ENCODE measurements around the gene CLIC1.
A peak's percentile ranks its signal among the peaks of the same experiment; 100 is the strongest.

Gene CLIC1

DNA sequence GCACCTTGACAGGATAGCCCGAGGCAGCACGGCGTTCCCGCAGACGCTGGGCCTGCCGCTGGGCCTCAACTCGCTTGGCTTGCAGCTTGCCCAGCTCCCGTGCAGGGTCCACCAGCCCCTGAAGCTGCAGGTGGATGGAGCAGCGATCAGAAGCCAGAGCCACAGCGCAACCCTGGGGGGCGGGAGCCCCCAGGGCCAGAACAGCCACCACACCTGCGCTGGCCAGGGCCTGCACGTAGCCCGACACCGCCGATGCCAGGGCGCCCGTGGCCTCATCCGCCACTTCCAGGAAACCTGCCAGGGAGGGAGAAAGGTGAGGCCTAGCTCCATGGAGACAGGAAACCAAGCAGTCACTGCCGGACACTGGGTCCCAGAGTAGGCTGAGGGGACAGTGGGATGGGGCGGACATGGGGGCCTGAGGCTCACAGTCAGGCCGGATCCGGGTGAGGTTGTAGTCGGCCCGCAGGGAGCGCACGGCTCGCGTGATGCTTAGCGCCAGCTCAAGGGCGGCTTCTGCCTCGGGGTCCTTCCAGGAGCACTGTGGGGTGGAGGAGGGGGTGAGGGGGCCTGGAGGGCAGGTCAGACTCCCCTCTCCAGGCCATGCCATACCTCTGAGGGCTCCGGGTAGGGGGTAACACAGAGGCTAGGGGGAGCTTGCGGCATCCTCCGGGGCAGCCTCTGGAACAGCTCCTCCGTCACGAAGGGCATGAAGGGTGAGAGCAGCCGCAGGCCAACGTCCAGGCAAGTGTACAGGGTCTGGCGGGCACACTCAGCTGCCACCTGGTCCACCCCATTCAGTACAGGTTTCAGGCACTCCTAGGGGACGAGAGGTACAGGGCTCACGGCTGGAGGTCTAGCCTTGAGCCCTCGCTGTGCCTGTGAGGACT lies 42.9 kb upstream of the CLIC1 start:
- Histone ChIP-seq H3K27ac (no peak overlapping the region), H3K4me3 (no peak overlapping the region), H3K9ac (no peak overlapping the region), H3K9me3 (replicated peaks in 1 of 11) (no peaks in the 10 kb centered on the region), H3K4me1 (peaks cover 34 to 48% (median 42%) of the 10 kb centered on the region in 10 experiments), H3K27me3 (no peaks in the 10 kb centered on the region), H3K36me3 (peaks cover 62 to 69% (median 67%) of the 10 kb centered on the region in 11 experiments), H3K4me2 (no peak overlapping the region), H4K20me1 (peaks cover 0 to 60% (median 16%) of the 10 kb centered on the region in 11 experiments; a peak in 10 of 22 replicates)
- TF ChIP-seq Cebpa-rat (IDR thresholded peaks at IDR 0.05) = no peak

DNA sequence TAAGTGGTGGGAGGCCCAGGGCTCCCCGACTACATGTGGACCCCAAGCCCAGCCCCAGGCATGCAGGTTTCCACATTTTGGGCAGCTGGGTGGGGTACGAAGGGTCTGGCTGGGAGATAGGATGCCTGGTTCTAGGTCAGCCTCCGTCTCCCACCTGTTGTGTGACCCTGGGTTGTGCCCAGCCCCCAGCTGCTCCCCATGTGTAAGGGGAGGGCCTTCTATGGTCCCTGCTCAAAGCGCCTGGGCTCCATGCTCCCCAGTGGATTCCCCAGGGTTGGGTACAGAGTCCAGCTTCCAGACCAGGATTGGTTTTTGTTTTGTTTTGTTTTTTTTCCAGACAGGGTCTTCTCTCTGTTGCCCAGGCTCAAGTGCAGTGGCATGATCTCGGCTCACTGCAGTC lies 41.9 kb upstream of the CLIC1 start:
- H3K4me1 ChIP-seq = peaks cover 34 to 52% (median 46%) of the 10 kb centered on the region in 10 experiments
- peaks cover 0 to 59% (median 15%) of the 10 kb centered on the region in 11 experiments; a peak in 10 of 22 replicates for H4K20me1 ChIP-seq
- H3K4me2 ChIP-seq = peak overlapping the region in 9 of 11 experiments; percentile 57 to 90 (median 66); a peak in 13 of 22 replicates
- peak overlapping the region in 1 of 11 experiments; percentile 2; a peak in 1 of 22 replicates for H3K9ac ChIP-seq
- H3K9me3 ChIP-seq (replicated peaks in 1 of 11) = no peaks in the 10 kb centered on the region
- no peaks in the 10 kb centered on the region for H3K27me3 ChIP-seq
- H3K27ac ChIP-seq = peak overlapping the region in 6 of 11 experiments; percentile 30 to 66 (median 56); a peak in 9 of 22 replicates
- TF ChIP-seq Cebpa-rat (IDR thresholded peaks at IDR 0.05) = no peak
- H3K4me3 ChIP-seq = no peak overlapping the region
- peaks cover 53 to 59% (median 57%) of the 10 kb centered on the region in 11 experiments for H3K36me3 ChIP-seq

DNA sequence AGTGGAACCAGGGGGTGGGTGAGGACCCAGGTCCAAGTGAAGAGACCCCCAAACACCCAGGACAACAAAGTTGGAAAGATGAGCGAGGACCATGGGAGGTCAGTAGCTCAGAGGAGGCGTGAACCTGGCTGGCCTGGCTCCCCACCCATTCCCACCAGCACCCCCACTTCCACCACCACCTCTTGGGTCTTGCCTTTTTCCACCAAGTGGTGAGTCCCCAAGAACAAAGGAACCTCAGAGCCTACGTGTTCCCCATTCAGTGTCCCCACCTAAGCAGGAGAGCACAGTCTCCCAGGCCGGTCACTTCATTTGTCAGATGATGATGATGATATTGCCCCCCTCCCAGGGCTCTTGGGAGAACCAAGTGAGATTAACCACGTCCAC lies 41.3 kb upstream of the CLIC1 start:
- Histone ChIP-seq H3K4me2 (peak overlapping the region; percentile 51 to 90 (median 66)), H3K9me3 (replicated peaks in 1 of 11) (no peaks in the 10 kb centered on the region), H3K9ac (peak overlapping the region in 7 of 11 experiments; percentile 2 to 53 (median 38); a peak in 8 of 22 replicates), H4K20me1 (peaks cover 0 to 54% (median 15%) of the 10 kb centered on the region in 11 experiments; a peak in 10 of 22 replicates), H3K4me1 (peaks cover 37 to 57% (median 51%) of the 10 kb centered on the region in 10 experiments), H3K36me3 (peaks cover 48 to 53% (median 51%) of the 10 kb centered on the region in 11 experiments), H3K27me3 (no peaks in the 10 kb centered on the region), H3K4me3 (no peak overlapping the region), H3K27ac (peak overlapping the region in 9 of 11 experiments; percentile 24 to 66 (median 53); a peak in 17 of 22 replicates)
- TF ChIP-seq Cebpa-rat (IDR thresholded peaks at IDR 0.05) = no peak

DNA sequence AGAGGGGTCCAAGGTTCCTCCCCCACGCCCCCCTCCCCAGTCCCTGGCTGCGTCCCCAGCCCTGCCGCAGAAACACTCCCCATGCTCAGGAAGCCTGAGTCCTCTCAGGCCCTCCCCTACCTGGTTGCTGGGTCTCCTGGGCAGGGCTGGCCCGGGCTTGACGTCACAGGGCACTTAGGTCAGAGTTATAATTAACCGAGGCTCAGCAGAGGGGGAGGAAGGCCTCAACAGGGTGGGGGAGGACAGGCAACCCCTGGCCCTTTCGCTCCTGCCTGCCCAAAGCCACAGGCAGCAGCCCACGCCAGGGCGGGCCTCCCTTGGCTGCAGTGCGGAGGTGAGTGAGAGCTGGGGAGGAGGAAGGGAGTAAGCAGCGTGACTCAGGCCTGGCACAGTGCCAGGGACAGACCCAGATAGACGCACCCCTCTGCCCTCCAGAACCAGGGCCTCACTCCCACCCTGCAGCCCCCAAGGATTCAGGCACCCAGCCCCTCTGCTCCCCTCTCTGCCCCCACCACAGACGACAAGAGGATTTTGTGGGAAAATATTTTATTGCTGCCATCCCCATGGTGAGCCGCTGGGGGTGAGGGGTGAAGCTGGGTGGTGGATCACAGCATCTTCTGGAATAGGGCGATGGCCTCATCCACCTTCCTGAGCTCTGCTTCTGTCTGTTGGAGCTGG lies 40.8 kb upstream of the CLIC1 start, which contains the start of gene VWA7:
VWA7 (minus strand) TSS at position 340 of the 678 bp plus-strand sequence. CDS start 549 bp downstream, outside the sequence.
- H3K27ac ChIP-seq = peak within 1 kb of the TSS in 10 of 11 experiments; percentile 18 to 66 (median 49); a peak in 20 of 22 replicates
- H3K9me3 ChIP-seq (replicated peaks in 1 of 11) = no peaks in the 10 kb centered on the region
- TF ChIP-seq Cebpa-rat (IDR thresholded peaks at IDR 0.05) = no peak
- no peaks in the 10 kb centered on the region for H3K27me3 ChIP-seq
- peaks cover 42 to 48% (median 46%) of the 10 kb centered on the region in 11 experiments for H3K36me3 ChIP-seq
- H3K9ac ChIP-seq = peak within 1 kb of the TSS in 10 of 11 experiments; percentile 2 to 55 (median 38); a peak in 17 of 22 replicates
- peak within 1 kb of the TSS in 2 of 10 experiments; percentile 16 to 36; a peak in 1 of 20 replicates for H3K4me3 ChIP-seq
- peaks cover 42 to 63% (median 57%) of the 10 kb centered on the region in 10 experiments for H3K4me1 ChIP-seq
- H4K20me1 ChIP-seq = peaks cover 0 to 48% (median 12%) of the 10 kb centered on the region in 11 experiments; a peak in 10 of 22 replicates
- peak within 1 kb of the TSS; percentile 51 to 90 (median 66) for H3K4me2 ChIP-seq

DNA sequence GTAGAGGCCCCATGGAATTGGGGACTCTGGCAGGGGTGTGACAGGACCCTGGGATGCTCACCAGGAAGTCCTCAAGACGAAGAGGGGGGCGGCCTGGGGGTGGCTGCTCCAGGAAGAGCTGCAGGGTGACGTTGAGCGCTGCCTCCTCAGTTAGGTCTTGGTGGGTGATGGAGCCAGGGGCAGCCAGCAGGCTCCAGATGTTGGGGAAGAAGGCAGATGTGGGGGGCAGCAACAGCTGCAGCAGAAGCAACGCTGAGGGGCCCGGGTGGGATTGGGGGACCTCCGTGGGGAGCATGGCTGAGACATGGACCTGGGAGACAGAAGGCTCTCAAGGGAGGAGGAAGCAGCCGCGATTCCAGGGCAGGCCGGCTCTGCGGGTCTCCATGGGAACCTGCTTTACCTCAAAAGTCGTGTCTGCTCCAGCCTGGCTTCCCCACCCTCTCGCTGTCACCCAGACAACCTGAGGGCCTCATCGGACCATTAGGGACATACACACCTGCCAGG lies 40.2 kb upstream of the CLIC1 start:
- Histone ChIP-seq H3K4me2 (peak overlapping the region; percentile 51 to 90 (median 66)), H3K9ac (peak overlapping the region in 8 of 11 experiments; percentile 2 to 55 (median 42); a peak in 11 of 22 replicates)

DNA sequence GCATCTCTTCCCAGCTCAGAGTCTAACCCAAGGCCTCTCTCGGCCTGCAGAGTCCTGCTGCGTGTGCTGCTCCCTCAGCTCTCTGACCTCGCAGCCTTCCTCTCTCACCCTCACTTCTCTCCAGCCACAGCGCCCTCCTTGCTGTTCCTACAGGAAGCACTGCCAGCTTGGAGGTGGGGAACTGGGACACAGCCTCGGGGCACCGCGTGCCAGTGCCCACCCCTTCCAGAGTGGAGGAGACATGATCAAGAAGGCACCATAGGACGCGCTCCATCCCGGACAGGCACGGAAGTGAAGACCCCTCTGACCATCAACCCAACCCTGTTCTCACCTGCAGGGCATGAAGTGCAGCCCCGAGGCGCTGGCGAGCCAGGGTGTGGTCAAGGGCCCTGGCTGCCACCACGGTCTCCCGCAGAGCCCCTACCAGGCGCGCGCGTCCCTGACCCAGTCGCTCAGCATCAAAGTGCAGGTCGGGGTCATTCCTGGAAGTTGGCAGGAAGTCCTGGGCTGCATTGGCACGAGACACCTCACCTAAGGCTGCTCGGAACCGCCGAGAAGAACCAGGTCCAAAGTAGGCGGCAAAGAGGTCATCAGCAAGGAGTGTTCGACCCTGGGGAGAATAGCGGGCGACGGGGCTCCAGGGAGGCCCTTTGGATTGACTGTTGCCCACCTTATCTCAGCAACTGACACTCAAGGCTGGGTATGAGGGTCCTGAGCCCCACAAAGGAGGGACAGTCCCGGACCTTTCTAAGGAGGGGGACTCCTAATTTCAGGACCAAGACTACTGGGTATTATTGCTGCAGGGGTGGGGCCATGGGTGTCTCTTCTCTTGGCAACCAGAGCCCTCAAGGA lies 39.5 kb upstream of the CLIC1 start:
- Histone ChIP-seq H3K27ac (peak overlapping the region in 5 of 11 experiments; percentile 30 to 66 (median 54); a peak in 4 of 22 replicates), H3K27me3 (no peaks in the 10 kb centered on the region), H3K9me3 (replicated peaks in 1 of 11) (no peaks in the 10 kb centered on the region), H3K4me1 (peaks cover 45 to 67% (median 60%) of the 10 kb centered on the region in 10 experiments), H3K9ac (peak overlapping the region in 2 of 11 experiments; percentile 35 to 50; a peak in 2 of 22 replicates), H3K4me2 (peak overlapping the region in 10 of 11 experiments; percentile 51 to 90 (median 70); a peak in 16 of 22 replicates), H3K4me3 (no peak overlapping the region), H4K20me1 (peaks cover 0 to 36% (median 6%) of the 10 kb centered on the region in 11 experiments; a peak in 10 of 22 replicates), H3K36me3 (peaks cover 30 to 35% (median 33%) of the 10 kb centered on the region in 11 experiments)
- TF ChIP-seq Cebpa-rat (IDR thresholded peaks at IDR 0.05) = no peak

More for the DNA sequence above, 40.2 kb upstream of the CLIC1 start:
- peak overlapping the region in 10 of 11 experiments; percentile 11 to 66 (median 38); a peak in 17 of 22 replicates for H3K27ac ChIP-seq
- H3K9me3 ChIP-seq (replicated peaks in 1 of 11) = no peaks in the 10 kb centered on the region
- TF ChIP-seq Cebpa-rat (IDR thresholded peaks at IDR 0.05) = no peak
- peaks cover 0 to 42% (median 12%) of the 10 kb centered on the region in 11 experiments; a peak in 10 of 22 replicates for H4K20me1 ChIP-seq
- no peaks in the 10 kb centered on the region for H3K27me3 ChIP-seq
- H3K4me3 ChIP-seq = peak overlapping the region in 2 of 10 experiments; percentile 16 to 36; a peak in 1 of 20 replicates
- peaks cover 36 to 42% (median 40%) of the 10 kb centered on the region in 11 experiments for H3K36me3 ChIP-seq
- H3K4me1 ChIP-seq = peaks cover 45 to 65% (median 60%) of the 10 kb centered on the region in 10 experiments

DNA sequence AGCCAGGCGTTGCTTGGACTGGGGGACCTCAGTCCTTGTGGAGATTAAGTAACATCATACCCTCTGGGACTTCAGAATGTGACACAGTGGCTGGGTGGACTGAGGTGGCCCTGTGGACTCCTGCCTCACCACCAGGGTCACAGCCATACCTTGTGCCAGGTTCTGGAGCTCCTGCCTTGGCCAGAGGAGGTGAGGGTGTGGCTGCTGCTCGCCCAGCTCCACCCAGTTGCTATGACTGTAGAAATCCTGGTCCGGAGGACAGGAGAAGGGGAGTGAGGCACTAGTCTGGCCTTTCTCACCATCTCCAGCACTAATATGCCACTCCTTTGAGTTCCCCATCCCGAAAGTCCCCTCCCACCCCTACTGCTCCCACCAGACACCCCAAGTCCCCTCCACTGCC lies 38.9 kb upstream of the CLIC1 start:
- H4K20me1 ChIP-seq = peaks cover 0 to 29% (median 4%) of the 10 kb centered on the region in 11 experiments; a peak in 10 of 22 replicates
- H3K9ac ChIP-seq = peak overlapping the region in 8 of 11 experiments; percentile 1 to 61 (median 26); a peak in 7 of 22 replicates
- H3K4me1 ChIP-seq = peaks cover 45 to 68% (median 60%) of the 10 kb centered on the region in 10 experiments
- no peak for TF ChIP-seq Cebpa-rat (IDR thresholded peaks at IDR 0.05)
- H3K27me3 ChIP-seq = no peaks in the 10 kb centered on the region
- H3K9me3 ChIP-seq (replicated peaks in 1 of 11) = no peaks in the 10 kb centered on the region
- H3K36me3 ChIP-seq = peaks cover 23 to 29% (median 26%) of the 10 kb centered on the region in 11 experiments
- H3K27ac ChIP-seq = peak overlapping the region in 3 of 11 experiments; percentile 14 to 40 (median 35); a peak in 3 of 22 replicates
- peak overlapping the region; percentile 41 to 87 (median 64); a peak in 19 of 22 replicates for H3K4me2 ChIP-seq
- H3K4me3 ChIP-seq = no peak overlapping the region

Data from BLaER1 treated with 17β-estradiol and CSF1 and Interleukin-3, amounts not matched to agents 10 nM and 100 nM (cell line).